Prostate gland (tissue), 2 donors: ENCODE data around the gene MBOAT2.
"Not testable (repeated sequence)": the region's sequence is repeated elsewhere in the genome, so short reads cannot be mapped to it uniquely, and the experiment has no call there.

Experiments used
- POLR2A ChIP-seq: fragments of 450-650 bp; IDR thresholded peaks from one replicate; pipeline ENCODE4 v1.6.1; 2016; ENCODE audit warnings: antibody characterized with exemption, mild to moderate bottlenecking
- TF ChIP-seq, protein P1 (sequence below), 4 experiments: fragments of 200-600 bp in 2 of 4; fragments of 450-650 bp in 2 of 4; sonication (generic) in 2 of 4; IDR thresholded peaks; 1 replicate in 3 of 4; 2 replicates in 1 of 4; pipeline ENCODE4 v1.5.1; 2016 to 2019; ENCODE audit warnings: antibody characterized with exemption in 4 of 4, mild to moderate bottlenecking in 2 of 4, moderate library complexity in 2 of 4

GRCh38 chr2:8896671-8897070, 106.8 kb downstream of the MBOAT2 start:
- TF ChIP-seq, protein P1, sequence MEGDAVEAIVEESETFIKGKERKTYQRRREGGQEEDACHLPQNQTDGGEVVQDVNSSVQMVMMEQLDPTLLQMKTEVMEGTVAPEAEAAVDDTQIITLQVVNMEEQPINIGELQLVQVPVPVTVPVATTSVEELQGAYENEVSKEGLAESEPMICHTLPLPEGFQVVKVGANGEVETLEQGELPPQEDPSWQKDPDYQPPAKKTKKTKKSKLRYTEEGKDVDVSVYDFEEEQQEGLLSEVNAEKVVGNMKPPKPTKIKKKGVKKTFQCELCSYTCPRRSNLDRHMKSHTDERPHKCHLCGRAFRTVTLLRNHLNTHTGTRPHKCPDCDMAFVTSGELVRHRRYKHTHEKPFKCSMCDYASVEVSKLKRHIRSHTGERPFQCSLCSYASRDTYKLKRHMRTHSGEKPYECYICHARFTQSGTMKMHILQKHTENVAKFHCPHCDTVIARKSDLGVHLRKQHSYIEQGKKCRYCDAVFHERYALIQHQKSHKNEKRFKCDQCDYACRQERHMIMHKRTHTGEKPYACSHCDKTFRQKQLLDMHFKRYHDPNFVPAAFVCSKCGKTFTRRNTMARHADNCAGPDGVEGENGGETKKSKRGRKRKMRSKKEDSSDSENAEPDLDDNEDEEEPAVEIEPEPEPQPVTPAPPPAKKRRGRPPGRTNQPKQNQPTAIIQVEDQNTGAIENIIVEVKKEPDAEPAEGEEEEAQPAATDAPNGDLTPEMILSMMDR (IDR thresholded peaks at IDR 0.05): not testable (repeated sequence)
- not testable (repeated sequence) for TF ChIP-seq POLR2A
